Measurements from ENCODE around the gene PITPNM3.

- no peak for TF ChIP-seq REST (IDR thresholded peaks at IDR 0.05; ENCODE audit: low read depth)
- TF ChIP-seq EZH2phosphoT487 (IDR thresholded peaks at IDR 0.05; ENCODE audit: borderline replicate concordance): no peak
- TF ChIP-seq CEBPB (IDR thresholded peaks at IDR 0.05; ENCODE audit: low read depth): no peak
- TF ChIP-seq POLR2AphosphoS5 (IDR thresholded peaks at IDR 0.05; ENCODE audit: low read depth, low read length): no peak
- TF ChIP-seq RAD21 (IDR thresholded peaks at IDR 0.05; ENCODE audit: low read depth): no peak
- TF ChIP-seq TCF7L2 (IDR thresholded peaks at IDR 0.05; ENCODE audit: borderline replicate concordance, extremely low read depth, insufficient read depth, insufficient read length): no peak
- TF ChIP-seq SIN3A (IDR thresholded peaks at IDR 0.05; ENCODE audit: low read depth): no peak
- no peak for TF ChIP-seq CTCF (IDR thresholded peaks at IDR 0.05 in 2 of 3, conservative IDR thresholded peaks at IDR 0.05 in 1 of 3; ENCODE audit: borderline replicate concordance in 1 of 3, insufficient read depth in 1 of 3, low read depth in 2 of 3, low read length in 2 of 3)
Observed at GRCh38 chr17:6596081-6596480, 39.7 kb upstream of the PITPNM3 start.

All from HCT116 (cell line).